HFFc6 (cell line): ENCODE measurements around the gene MPZ. TPM values are rescaled to one million over a fixed set of nuclear protein-coding genes. Genes with fewer than 3 reads are reported as not detected.
"Not testable (repeated sequence)": the region's sequence is repeated elsewhere in the genome, so short reads cannot be mapped to it uniquely, and the experiment has no call there.

Experiments used
- DNase-seq: peaks from one replicate; pipeline ENCODE4 v3.0.0-alpha.2; 2018
- H3K27ac Mint-ChIP-seq: 2 replicates; pipeline ENCODE4 v1.8.0; 2020; ENCODE audit warnings: mild to moderate bottlenecking, mixed read lengths
- H3K27me3 Mint-ChIP-seq: 2 replicates; pipeline ENCODE4 v1.8.0; 2021; ENCODE audit warnings: mild to moderate bottlenecking, moderate library complexity, mixed read lengths; ENCODE audit not compliant: insufficient read depth
- H3K36me3 Mint-ChIP-seq: 2 replicates; pipeline ENCODE4 v1.8.0; 2021; ENCODE audit warnings: low read depth, mixed read lengths
- H3K4me1 Mint-ChIP-seq: 2 replicates; pipeline ENCODE4 v1.8.0; 2020; ENCODE audit warnings: low read depth, mixed read lengths
- H3K4me3 Mint-ChIP-seq: 2 replicates; pipeline ENCODE4 v1.8.0; 2020; ENCODE audit warnings: mild to moderate bottlenecking, moderate library complexity, mixed read lengths
- H3K9me3 Mint-ChIP-seq: 2 replicates; pipeline ENCODE4 v1.8.0; 2020; ENCODE audit warnings: mild to moderate bottlenecking, mixed read lengths
- total RNA-seq, 6 experiments: library from RNA; stranded (reverse); fragmentation: NEBNext Ultra II Directional; extraction: Animal tissue kit (Norgen Biotek cat#: 25700); gene quantifications; 2 replicates in 1 of 6; 3 replicates in 5 of 6; pipeline ENCODE4 v1.2.3, GENCODE V29; 2021
- TF ChIP-seq, protein P1 (sequence below): fragments of 200-600 bp; sonication (generic); IDR thresholded peaks from 2 replicates; pipeline ENCODE4 v1.5.0; 2021; ENCODE audit warnings: antibody characterized with exemption, mild to moderate bottlenecking

The MPZ gene
- total RNA-seq, 6 experiments from 2014 or later, result 0.28 to 1.1 (median 0.64) TPM

DNA sequence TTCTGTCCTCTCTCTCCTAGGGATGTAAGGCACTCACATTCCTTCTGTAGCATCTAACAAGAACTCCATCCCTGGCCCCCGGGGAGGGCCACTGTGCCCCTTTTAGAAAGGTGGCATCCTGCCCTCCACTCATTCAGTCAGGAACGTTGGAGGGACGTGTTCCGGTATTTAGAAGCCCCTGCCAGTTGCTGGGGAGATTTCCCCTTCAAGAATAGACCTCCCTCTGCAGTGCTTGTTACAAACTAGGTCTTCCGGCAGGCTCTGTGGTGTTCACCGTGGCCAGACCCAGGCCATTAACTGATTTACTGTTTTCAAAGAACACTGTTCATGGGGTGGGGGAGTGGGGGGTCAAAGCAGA, 50.4 kb downstream of the MPZ start:
- peaks cover 47% of the 10 kb centered on the region for H3K27me3 Mint-ChIP-seq
- TF ChIP-seq, protein P1, sequence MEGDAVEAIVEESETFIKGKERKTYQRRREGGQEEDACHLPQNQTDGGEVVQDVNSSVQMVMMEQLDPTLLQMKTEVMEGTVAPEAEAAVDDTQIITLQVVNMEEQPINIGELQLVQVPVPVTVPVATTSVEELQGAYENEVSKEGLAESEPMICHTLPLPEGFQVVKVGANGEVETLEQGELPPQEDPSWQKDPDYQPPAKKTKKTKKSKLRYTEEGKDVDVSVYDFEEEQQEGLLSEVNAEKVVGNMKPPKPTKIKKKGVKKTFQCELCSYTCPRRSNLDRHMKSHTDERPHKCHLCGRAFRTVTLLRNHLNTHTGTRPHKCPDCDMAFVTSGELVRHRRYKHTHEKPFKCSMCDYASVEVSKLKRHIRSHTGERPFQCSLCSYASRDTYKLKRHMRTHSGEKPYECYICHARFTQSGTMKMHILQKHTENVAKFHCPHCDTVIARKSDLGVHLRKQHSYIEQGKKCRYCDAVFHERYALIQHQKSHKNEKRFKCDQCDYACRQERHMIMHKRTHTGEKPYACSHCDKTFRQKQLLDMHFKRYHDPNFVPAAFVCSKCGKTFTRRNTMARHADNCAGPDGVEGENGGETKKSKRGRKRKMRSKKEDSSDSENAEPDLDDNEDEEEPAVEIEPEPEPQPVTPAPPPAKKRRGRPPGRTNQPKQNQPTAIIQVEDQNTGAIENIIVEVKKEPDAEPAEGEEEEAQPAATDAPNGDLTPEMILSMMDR, result no peak

DNA sequence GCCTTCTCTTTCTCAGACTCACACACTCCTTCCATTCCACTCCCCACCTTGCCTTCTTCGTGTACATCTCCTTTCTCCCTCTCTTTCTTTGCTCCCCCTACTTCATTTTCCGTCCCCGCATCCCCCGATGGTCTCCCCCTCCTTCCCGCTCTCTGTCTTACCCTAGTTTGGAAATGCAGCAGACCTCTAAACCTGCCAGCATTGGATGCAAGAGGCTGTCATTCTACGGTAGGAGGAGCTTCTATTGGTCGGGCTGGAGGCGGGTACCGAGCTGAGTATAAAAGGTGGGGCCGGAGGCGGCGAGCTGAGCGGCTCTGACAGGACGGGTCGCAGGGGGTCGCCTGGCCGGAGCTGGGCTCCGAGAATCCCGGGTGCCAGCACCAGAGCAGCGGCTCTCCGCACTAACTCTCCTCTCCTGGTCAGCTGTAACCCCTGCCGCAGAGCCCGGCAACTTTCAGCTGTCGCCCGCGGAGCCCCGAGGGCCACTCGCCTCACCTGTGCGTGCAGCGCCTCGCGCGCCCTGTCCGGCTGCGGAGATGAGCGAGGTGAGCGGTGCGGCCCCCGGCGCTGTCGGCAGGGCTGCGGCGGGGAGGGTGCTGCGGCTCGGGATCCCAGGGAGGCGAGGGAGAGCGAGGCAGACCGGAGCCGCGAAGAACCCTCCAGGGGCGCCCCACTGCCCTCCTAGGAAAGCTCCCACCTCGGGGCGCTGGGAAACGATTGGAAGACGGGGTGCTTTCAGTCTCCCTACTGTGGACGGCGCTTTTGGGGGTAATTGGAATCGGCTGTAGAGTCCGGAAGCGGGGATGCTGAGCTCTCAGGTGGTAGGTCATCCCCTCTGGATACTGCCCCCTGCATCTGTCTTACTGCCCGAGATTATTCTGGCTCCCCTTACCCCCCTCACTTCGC, 51.1 kb downstream of the MPZ start, which contains the start of gene PCP4L1:
TSS of gene PCP4L1 (plus strand) at position 307 of the 906 bp plus-strand sequence. CDS start at position 537, 230 bp downstream.
- Mint-ChIP-seq H3K4me3 (no peak within 1 kb of the TSS), H3K4me1 (no peaks in the 10 kb centered on the region), H3K36me3 (peaks cover 18% of the 10 kb centered on the region), H3K9me3 (peaks cover 21% of the 10 kb centered on the region), H3K27me3 (peaks cover 46% of the 10 kb centered on the region), H3K27ac (no peak within 1 kb of the TSS)
- peak; percentile 3 for DNase-seq
- TF ChIP-seq, protein P1, result no peak

More for the DNA sequence above, 50.4 kb downstream of the MPZ start:
- Mint-ChIP-seq H3K27ac (no peak overlapping the region), H3K9me3 (peaks cover 21% of the 10 kb centered on the region), H3K36me3 (peaks cover 18% of the 10 kb centered on the region), H3K4me3 (no peak overlapping the region), H3K4me1 (no peaks in the 10 kb centered on the region)
- DNase-seq, result no peak

DNA sequence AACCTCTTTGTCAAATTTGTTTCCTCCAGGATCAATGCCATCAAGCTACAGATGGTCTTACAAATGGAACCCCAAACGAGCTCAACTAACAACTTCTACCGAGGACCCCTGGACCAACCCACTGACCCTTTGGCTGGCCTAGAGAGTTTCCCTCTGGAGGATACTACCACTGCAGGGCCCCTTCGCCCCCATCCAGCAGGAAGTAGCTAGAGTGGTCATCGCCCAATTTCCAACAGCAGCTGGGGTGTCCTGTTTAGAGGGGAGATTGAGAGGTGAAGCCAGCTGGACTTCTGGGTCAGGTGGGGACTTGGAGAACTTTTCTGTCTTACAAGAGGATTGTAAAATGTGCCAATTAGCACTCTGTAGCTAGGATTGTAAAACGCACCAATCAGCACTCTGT, 52.7 kb downstream of the MPZ start:
- peaks cover 21% of the 10 kb centered on the region for H3K9me3 Mint-ChIP-seq
- H3K4me1 Mint-ChIP-seq, H3K4me3 Mint-ChIP-seq, H3K27ac Mint-ChIP-seq, DNase-seq: not testable (repeated sequence)
- peaks cover 18% of the 10 kb centered on the region for H3K36me3 Mint-ChIP-seq
- peaks cover 49% of the 10 kb centered on the region for H3K27me3 Mint-ChIP-seq

DNA sequence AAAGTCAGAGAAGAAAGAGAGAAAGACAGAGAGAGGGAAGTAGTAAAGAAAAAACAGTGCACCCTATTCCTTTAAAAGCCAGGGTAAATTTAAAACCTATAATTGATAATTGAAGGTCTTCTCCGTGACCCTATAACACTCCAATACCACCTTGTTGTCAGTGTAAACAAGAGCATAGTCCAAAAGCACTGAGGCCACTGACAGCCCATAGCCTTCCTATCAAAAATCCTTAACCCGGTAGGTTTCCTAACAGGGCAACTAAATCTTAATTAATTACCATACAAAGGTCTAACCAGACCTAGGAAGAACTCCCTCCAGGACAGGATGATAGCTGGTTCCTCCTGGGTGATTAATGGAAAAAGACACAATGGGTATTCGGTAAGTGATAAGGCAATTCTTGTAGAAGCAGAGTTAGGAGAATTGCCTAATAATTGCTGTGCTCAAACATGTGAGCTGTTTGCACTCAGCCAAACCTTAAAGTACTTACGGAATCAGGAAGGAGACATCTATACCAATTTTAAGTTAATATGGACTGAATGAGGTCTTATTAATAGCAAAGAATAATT, 53.7 kb downstream of the MPZ start:
- DNase-seq, H3K4me3 Mint-ChIP-seq, H3K4me1 Mint-ChIP-seq, H3K27ac Mint-ChIP-seq: not testable (repeated sequence)
- peaks cover 48% of the 10 kb centered on the region for H3K27me3 Mint-ChIP-seq
- peaks cover 20% of the 10 kb centered on the region for H3K36me3 Mint-ChIP-seq
- peaks cover 23% of the 10 kb centered on the region for H3K9me3 Mint-ChIP-seq

DNA sequence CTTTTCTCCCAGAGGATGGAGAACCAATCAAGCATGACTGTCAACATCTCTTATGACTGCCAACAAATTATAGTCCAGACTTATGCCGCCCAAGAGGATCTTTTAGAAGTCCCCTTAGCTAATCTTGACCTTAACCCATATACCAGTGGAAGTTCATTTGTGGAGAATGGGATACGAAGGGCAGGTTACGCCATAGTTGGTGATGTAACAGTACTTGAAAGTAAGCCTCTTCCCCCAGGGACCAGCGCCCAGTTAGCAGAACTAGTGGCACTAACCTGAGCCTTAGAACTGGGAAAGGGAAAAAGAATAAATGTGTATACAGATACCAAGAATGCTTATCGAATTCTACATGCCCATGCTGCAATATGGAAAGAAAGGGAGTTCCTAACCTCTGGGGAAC, 54.5 kb downstream of the MPZ start:
- peaks cover 43% of the 10 kb centered on the region for H3K27me3 Mint-ChIP-seq
- H3K4me3 Mint-ChIP-seq, result not testable (repeated sequence)
- peaks cover 26% of the 10 kb centered on the region for H3K9me3 Mint-ChIP-seq

More for the DNA sequence above, 54.5 kb downstream of the MPZ start:
- H3K27ac Mint-ChIP-seq, DNase-seq, H3K4me1 Mint-ChIP-seq: not testable (repeated sequence)
- peaks cover 22% of the 10 kb centered on the region for H3K36me3 Mint-ChIP-seq

Other genes starting within 250 kb of the MPZ start
- gene ARHGAP30, start 240.1 kb downstream of the MPZ start, total RNA-seq, result not detected
- gene NECTIN4, start 220.4 kb downstream of the MPZ start, total RNA-seq, result under 1 TPM in 2 of 6 experiments, not detected in 4; 0.09 to 0.14 TPM
- gene KLHDC9, start 211.6 kb downstream of the MPZ start, total RNA-seq, result 1 to 10 TPM; 1.3 to 2.7 (median 2.1) TPM
- gene PFDN2, start 191.9 kb downstream of the MPZ start, total RNA-seq, result 100 to 1,000 TPM in 2 of 6 experiments, 10 to 100 TPM in 4; 77.4 to 114 (median 92.8) TPM
- gene NIT1, start 191.9 kb downstream of the MPZ start, total RNA-seq, result 10 to 100 TPM; 26.2 to 35.1 (median 32.5) TPM
- gene DEDD, start 177.3 kb downstream of the MPZ start, total RNA-seq, result 10 to 100 TPM; 29.8 to 39.2 (median 36.0) TPM
- gene UFC1, start 156.0 kb downstream of the MPZ start, total RNA-seq, result 10 to 100 TPM; 83.8 to 92.6 (median 85.1) TPM
- 10 to 100 TPM; 16.6 to 18.9 (median 17.2) TPM for gene USP21, start 150.5 kb downstream of the MPZ start, total RNA-seq
- 10 to 100 TPM; 11.8 to 15.2 (median 13.5) TPM for gene PPOX, start 143.5 kb downstream of the MPZ start, total RNA-seq
- 10 to 100 TPM; 31.0 to 38.2 (median 35.4) TPM for gene B4GALT3, start 132.5 kb downstream of the MPZ start, total RNA-seq
- gene ADAMTS4, start 110.9 kb downstream of the MPZ start, total RNA-seq, result 1 to 10 TPM; 3.4 to 8.3 (median 6.5) TPM
- gene NDUFS2, start 107.6 kb downstream of the MPZ start, total RNA-seq, result 10 to 100 TPM; 81.5 to 90.8 (median 85.8) TPM
- 1 to 10 TPM in 1 of 6 experiments, under 1 TPM in 4, not detected in 1; 0.33 to 1.0 (median 0.53) TPM for gene FCER1G, start 94.7 kb downstream of the MPZ start, total RNA-seq
- not detected for gene APOA2, start 86.3 kb downstream of the MPZ start, total RNA-seq
- gene TOMM40L, start 83.9 kb downstream of the MPZ start, total RNA-seq, result 10 to 100 TPM in 5 of 6 experiments, 1 to 10 TPM in 1; 9.8 to 13.6 (median 10.6) TPM
- not detected for gene NR1I3, start 71.8 kb downstream of the MPZ start, total RNA-seq
- gene PCP4L1, start 51.2 kb downstream of the MPZ start, total RNA-seq, result not detected
- 100 to 1,000 TPM; 237 to 285 (median 247) TPM for gene SDHC, start 4.4 kb upstream of the MPZ start, total RNA-seq
- gene CFAP126, start 57.9 kb upstream of the MPZ start, total RNA-seq, result not detected
- gene FCGR2A, start 195.5 kb upstream of the MPZ start, total RNA-seq, result under 1 TPM; 0.12 to 0.57 (median 0.29) TPM
- under 1 TPM; 0.10 to 0.45 (median 0.19) TPM for gene HSPA6, start 214.6 kb upstream of the MPZ start, total RNA-seq
- gene FCGR3A, start 239.8 kb upstream of the MPZ start, total RNA-seq, result not detected